Prostate gland (tissue), 2 donors: ENCODE results near the gene CACNA1A.

Experiments
- CTCF ChIP-seq, 4 experiments: fragments of 200-600 bp in 2 of 4; fragments of 450-650 bp in 2 of 4; sonication (generic) in 2 of 4; IDR thresholded peaks; 1 replicate in 3 of 4; 2 replicates in 1 of 4; pipeline ENCODE4 v1.5.1; 2016 to 2019; ENCODE audit warnings: antibody characterized with exemption in 4 of 4, mild to moderate bottlenecking in 2 of 4, moderate library complexity in 2 of 4
- POLR2A ChIP-seq: fragments of 450-650 bp; IDR thresholded peaks from one replicate; pipeline ENCODE4 v1.6.1; 2016; ENCODE audit warnings: antibody characterized with exemption, mild to moderate bottlenecking

- no peak for TF ChIP-seq CTCF (IDR thresholded peaks at IDR 0.05)
- no peak for TF ChIP-seq POLR2A
These were observed 207.5 kb downstream of the CACNA1A start for GRCh38 chr19:13298565-13299481.
